Testis (tissue), 2 donors: ENCODE data around the gene C14orf93.

Experiments used
- CTCF ChIP-seq, 3 experiments: fragments of 450-650 bp in 2 of 3; fragments of 200-600 bp in 1 of 3; sonication (generic) in 1 of 3; IDR thresholded peaks; one replicate each; pipeline ENCODE4 v1.5.1; 2016 to 2019; ENCODE audit warnings: antibody characterized with exemption in 3 of 3, mild to moderate bottlenecking in 2 of 3, moderate library complexity in 1 of 3
- POLR2A ChIP-seq: fragments of 450-650 bp; IDR thresholded peaks from one replicate; pipeline ENCODE4 v1.6.1; 2017; ENCODE audit warnings: antibody characterized with exemption, mild to moderate bottlenecking, moderate library complexity

- TF ChIP-seq CTCF (IDR thresholded peaks at IDR 0.05) (no peak), POLR2A (no peak)
Measured at GRCh38 chr14:23024612-23025075, 14.7 kb upstream of the C14orf93 start.
